SK-N-MC (cell line): Measurements from ENCODE around the gene NOS1AP.

Experiments
- DNase-seq: peaks from one replicate; pipeline ENCODE4 v3.0.0-alpha.2; 2011; ENCODE audit warnings: low read depth, low spot score
- H3K27ac ChIP-seq: fragments of 200-600 bp; sonication (generic); 2 replicates; pipeline ENCODE4 v1.5.1; 2016; ENCODE audit warnings: mixed run types
- H3K36me3 ChIP-seq: fragments of 200-600 bp; sonication (generic); 2 replicates; pipeline ENCODE4 v1.6.1; 2017; ENCODE audit warnings: antibody characterized with exemption, low read length, mixed read lengths; ENCODE audit not compliant: insufficient read depth
- H3K4me3 ChIP-seq: fragments of 200-600 bp; sonication (generic); 2 replicates; pipeline ENCODE4 v1.5.1; 2016
- H3K9ac ChIP-seq: fragments of 200-600 bp; sonication (generic); 2 replicates; pipeline ENCODE4 v1.8.0; 2017; ENCODE audit warnings: mixed run types, mixed read lengths; ENCODE audit not compliant: insufficient read length
- H3K9me3 ChIP-seq: fragments of 200-600 bp; sonication (generic); 2 replicates; pipeline ENCODE4 v1.6.1; 2017; ENCODE audit warnings: low read depth, mild to moderate bottlenecking, antibody characterized with exemption, low read length, moderate library complexity, mixed read lengths
- EZH2 ChIP-seq: fragments of 200-600 bp; sonication (generic); IDR thresholded peaks from one replicate; pipeline ENCODE4 v1.6.1; 2017; ENCODE audit warnings: antibody characterized with exemption
- FOXP2 ChIP-seq: optimal IDR thresholded peaks from 2 replicates; pipeline ENCODE3; 2011; ENCODE audit warnings: mild to moderate bottlenecking, moderate library complexity; ENCODE audit not compliant: insufficient read depth; ENCODE audit errors: extremely low read length, control extremely low read depth
- POLR2AphosphoS5 ChIP-seq: IDR thresholded peaks from 2 replicates; pipeline ENCODE4 v1.6.1; 2012; ENCODE audit warnings: mild to moderate bottlenecking, low read depth, low read length, borderline replicate concordance

NOS1AP gene

DNA sequence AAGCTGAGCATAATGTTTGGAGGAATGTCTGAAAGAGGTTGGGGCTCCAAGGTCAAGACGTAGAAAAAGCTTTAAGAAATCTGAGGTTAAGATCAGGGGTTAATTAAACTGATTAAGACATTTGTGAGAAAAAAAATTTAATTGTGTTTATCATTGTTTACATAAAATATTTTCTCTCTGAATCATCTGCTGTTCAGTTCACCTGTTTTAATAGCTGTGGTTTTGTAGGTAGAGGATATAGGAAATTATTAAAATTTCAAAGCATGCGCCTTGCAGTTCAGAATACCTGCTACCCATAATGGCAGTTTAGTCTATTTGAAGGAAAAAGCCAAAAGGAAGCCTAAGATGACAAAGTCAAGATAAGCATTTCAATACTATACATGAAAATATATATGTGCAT lies 154.0 kb downstream of the NOS1AP start:
- H3K27ac ChIP-seq, result no peak overlapping the region
- no peak overlapping the region for H3K9ac ChIP-seq
- no peaks in the 10 kb centered on the region for H3K9me3 ChIP-seq
- TF ChIP-seq POLR2AphosphoS5 (no peak), EZH2 (no peak), FOXP2 (no peak)
- no peaks in the 10 kb centered on the region for H3K36me3 ChIP-seq
- no peak overlapping the region for H3K4me3 ChIP-seq
- no peak for DNase-seq

DNA sequence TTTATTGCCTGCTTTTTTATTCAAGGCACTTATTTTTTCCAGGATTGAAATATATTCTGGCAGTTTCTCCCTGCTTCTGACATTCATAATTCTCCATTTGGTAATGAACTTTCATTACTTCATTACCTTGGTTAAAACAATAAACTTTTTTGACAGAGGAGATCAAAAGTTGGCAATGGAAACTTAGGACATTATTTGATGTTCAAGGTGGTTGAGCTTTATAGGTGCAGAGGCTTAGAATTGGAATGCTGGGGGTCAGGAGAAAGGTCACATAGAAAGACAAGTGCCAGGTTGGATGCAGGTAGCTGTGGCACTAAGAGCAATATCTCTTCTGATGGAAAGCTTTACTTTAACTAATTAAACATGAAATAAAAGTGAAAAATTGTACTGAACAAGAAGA lies 154.8 kb downstream of the NOS1AP start:
- TF ChIP-seq POLR2AphosphoS5 (no peak), FOXP2 (no peak), EZH2 (no peak)
- no peaks in the 10 kb centered on the region for H3K36me3 ChIP-seq
- H3K27ac ChIP-seq, result no peak overlapping the region
- H3K9ac ChIP-seq, result no peak overlapping the region
- no peak for DNase-seq
- H3K4me3 ChIP-seq, result no peak overlapping the region
- H3K9me3 ChIP-seq, result no peaks in the 10 kb centered on the region

DNA sequence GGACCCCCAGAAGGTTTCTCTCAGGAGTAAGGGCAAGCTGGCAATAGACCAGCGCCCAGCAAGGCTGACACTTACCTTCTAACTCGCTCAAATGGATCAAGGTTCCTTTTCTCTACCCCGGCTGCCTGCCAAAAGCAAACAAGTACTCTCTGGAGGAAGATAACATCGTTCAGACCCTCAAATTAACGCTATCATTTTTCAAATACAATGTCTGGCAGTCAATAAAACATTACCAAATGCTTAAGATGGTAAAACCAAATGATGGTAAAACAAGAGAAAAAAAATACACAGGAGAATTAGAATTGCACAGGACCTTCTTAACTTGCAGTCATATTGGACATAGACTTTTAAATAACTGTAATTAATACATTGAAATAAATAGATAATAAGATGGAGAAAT lies 159.1 kb downstream of the NOS1AP start:
- no peak for TF ChIP-seq EZH2
- no peak for TF ChIP-seq FOXP2
- no peak for TF ChIP-seq POLR2AphosphoS5
- no peaks in the 10 kb centered on the region for H3K9me3 ChIP-seq

DNA sequence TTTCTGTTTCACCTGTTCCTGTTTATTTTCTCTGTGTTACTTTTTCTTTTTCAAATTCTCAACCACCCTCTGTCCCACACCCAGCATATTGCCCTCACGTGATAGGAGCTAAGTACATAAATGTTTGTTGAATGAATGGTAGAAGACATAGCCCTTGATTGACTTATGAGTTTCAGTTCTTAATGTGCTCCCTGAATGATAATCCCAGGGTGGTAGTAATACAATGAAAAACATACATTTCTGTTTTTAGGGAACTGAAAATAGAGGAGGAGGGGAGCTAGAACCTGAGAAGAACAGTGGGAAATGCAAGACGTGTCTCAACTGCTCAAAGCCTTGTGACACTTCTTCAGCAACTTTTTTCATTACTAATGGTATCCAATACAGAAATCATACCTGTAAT lies 160.1 kb downstream of the NOS1AP start:
- H3K27ac ChIP-seq, result no peak overlapping the region; the same call in 1 of the 2 replicates
- TF ChIP-seq FOXP2 (no peak), POLR2AphosphoS5 (no peak), EZH2 (no peak)

More for the DNA sequence above, 159.1 kb downstream of the NOS1AP start:
- Histone ChIP-seq H3K27ac (no peak overlapping the region), H3K36me3 (no peaks in the 10 kb centered on the region), H3K9ac (no peak overlapping the region), H3K4me3 (no peak overlapping the region)
- no peak for DNase-seq

DNA sequence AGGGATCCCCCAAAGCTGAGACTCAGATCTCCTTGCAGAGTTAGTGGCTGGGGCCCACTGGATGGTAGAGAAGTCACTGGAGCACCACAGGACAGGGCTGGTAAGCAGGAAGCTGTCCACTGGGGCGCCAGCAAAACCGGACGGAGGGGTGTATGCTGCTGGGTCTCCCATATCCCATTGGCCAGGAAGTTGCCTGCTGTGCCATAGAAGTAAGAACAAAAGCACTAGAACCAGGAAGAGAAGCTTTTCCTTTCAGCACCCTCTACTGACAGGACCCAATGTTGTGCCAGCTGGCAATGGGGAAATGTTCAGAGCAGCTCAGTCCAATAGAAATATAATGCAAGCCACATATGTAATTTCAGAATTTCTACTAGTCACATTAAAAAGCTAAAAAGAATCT lies 160.6 kb downstream of the NOS1AP start:
- no peaks in the 10 kb centered on the region for H3K36me3 ChIP-seq
- no peaks in the 10 kb centered on the region for H3K9me3 ChIP-seq
- H3K4me3 ChIP-seq, result peak overlapping the region; percentile 37
- no peak for TF ChIP-seq FOXP2
- no peak overlapping the region for H3K9ac ChIP-seq
- no peak for DNase-seq
- no peak overlapping the region; the same call in 1 of the 2 replicates for H3K27ac ChIP-seq

More for the DNA sequence above, 160.1 kb downstream of the NOS1AP start:
- no peaks in the 10 kb centered on the region for H3K9me3 ChIP-seq
- no peak overlapping the region for H3K4me3 ChIP-seq
- no peaks in the 10 kb centered on the region for H3K36me3 ChIP-seq
- no peak overlapping the region for H3K9ac ChIP-seq
- no peak for DNase-seq

DNA sequence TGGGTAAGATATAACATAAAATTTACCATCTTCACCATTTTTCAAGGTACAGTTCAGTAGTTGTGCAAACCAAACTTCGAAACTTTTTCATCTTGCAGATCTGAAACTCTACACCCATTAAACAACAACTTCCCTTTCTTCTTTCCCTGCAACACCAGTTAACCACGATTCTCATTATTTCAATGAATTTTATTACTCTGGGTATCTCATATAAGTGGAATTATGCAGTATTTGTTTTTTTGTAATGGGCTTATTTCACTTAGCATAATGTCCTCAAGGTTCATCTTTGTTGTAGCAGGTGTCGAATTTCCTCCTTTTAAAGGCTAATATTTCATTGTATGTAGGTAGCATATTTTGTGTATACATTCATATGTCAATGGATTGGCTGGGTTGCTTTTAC lies 161.0 kb downstream of the NOS1AP start:
- TF ChIP-seq EZH2 (no peak), FOXP2 (no peak), POLR2AphosphoS5 (no peak)
- DNase-seq, result no peak
- Histone ChIP-seq H3K27ac (no peak overlapping the region), H3K9ac (no peak overlapping the region), H3K4me3 (peak overlapping the region; percentile 37; the same call in 1 of the 2 replicates), H3K9me3 (no peaks in the 10 kb centered on the region), H3K36me3 (no peaks in the 10 kb centered on the region)

DNA sequence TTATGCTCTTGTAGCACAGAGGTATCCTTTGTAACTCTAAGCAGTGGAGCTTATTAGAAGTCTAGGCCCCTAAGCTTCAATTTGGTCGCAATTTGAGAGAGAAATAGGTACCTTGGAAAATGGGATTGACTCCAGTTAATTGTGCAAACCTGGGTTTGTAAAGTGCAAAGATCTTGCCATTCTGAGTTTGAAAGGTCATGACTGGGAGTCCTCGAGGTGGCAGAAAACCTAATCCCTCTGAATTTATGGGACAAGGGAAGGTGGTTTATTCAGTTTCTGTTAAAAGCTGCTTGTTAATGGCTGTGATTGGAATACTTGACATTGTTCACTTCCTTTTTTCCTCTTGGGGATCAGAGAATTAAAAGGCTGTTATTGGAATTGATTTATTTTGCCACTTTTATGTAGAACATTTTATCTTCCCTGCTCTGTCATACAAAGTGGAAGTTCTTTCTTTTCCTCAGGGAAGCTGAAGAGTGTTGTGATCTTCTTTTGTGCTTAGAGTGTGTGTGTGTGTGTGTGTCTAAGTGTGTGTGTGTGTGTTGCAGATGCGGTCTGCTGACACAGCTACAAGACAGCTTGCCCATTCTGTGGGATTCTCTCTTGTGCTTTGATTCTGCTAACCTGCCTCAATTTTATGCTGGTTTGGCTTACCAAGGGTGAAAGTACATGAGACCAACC lies 162.7 kb downstream of the NOS1AP start:
- Histone ChIP-seq H3K9me3 (no peaks in the 10 kb centered on the region), H3K9ac (no peak overlapping the region), H3K36me3 (no peaks in the 10 kb centered on the region), H3K27ac (no peak overlapping the region), H3K4me3 (no peak overlapping the region)
- TF ChIP-seq FOXP2 (no peak), EZH2 (no peak), POLR2AphosphoS5 (no peak)
- no peak for DNase-seq

DNA sequence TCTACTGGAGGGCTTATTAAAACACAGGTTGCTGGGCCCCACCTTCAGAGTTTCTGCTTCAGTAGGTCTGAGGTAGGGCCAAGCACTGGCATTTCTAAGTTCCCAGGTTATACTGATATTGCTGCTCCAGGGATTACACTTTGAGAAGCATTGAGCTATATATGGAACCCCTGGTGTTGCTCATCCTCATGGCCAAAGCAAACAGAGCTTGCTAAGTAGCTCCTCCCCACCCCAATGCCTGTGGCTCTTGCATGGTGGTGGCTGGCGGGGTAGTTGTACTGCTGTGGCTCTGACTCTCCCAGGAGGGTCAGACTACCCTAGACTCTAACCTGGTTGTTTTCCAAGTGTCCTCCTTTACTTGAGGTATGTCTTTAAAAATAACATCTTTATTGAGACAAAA lies 163.6 kb downstream of the NOS1AP start:
- Histone ChIP-seq H3K27ac (no peak overlapping the region), H3K9ac (no peak overlapping the region), H3K36me3 (no peaks in the 10 kb centered on the region), H3K4me3 (no peak overlapping the region), H3K9me3 (no peaks in the 10 kb centered on the region)
- DNase-seq, result no peak
- TF ChIP-seq EZH2 (no peak), FOXP2 (no peak), POLR2AphosphoS5 (no peak)

DNA sequence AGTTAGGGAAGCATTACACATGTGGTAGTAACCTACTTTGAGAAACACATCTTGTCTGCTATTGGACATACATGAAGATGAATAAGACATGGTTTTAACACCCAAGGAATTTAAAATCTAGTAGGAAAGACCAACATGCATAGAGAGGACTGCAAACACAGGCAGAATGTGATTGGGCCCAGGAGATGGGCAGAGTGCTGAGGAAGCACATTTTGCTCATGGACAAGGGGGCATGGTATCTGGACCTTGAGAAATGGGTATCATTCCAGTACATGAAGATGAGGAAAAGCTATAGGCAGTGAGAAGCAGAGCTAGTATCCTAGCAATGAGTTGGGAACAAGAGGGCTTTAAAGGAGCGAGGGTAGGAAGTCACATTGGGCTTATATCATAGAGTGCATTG lies 164.4 kb downstream of the NOS1AP start:
- Histone ChIP-seq H3K36me3 (no peaks in the 10 kb centered on the region), H3K4me3 (no peak overlapping the region), H3K9me3 (no peaks in the 10 kb centered on the region), H3K27ac (no peak overlapping the region), H3K9ac (no peak overlapping the region)
- no peak for TF ChIP-seq POLR2AphosphoS5
- TF ChIP-seq EZH2, result no peak
- TF ChIP-seq FOXP2, result no peak
- no peak for DNase-seq
